WTC11 (cell line): ENCODE results near the gene ATP11A. TPM values are rescaled to one million over a fixed set of nuclear protein-coding genes. Genes with fewer than 3 reads are reported as not detected.

Experiments
- ATAC-seq: fragments of 200-7000 bp; cut with Tn5 transposase; 2 replicates; pipeline ENCODE4 v1.10.0; 2021; ENCODE audit warnings: mild to moderate bottlenecking, moderate library complexity
- CTCF ChIA-PET: fragments of 300-600 bp; sonication (Branson Sonifier 250); formaldehyde crosslinking; loops from one replicate; lab custom pipeline; 2021; ENCODE audit warnings: antibody characterized with exemption; lab: Charles Lee
- POLR2A ChIA-PET: fragments of 350-600 bp; sonication (Branson Sonifier 250); formaldehyde crosslinking; loops from one replicate; lab custom pipeline; 2021; ENCODE audit warnings: antibody characterized with exemption; lab: Charles Lee
- DNase-seq: peaks from one replicate; pipeline ENCODE4 v3.0.0; 2021; ENCODE audit warnings: low spot score
- H3K27ac Mint-ChIP-seq: 2 replicates; pipeline ENCODE4 v1.8.0; 2021; ENCODE audit warnings: mixed read lengths
- H3K27me3 Mint-ChIP-seq: 2 replicates; pipeline ENCODE4 v1.8.0; 2021; ENCODE audit warnings: low read depth, mild to moderate bottlenecking, moderate library complexity, mixed read lengths
- H3K36me3 Mint-ChIP-seq: 2 replicates; pipeline ENCODE4 v1.8.0; 2021; ENCODE audit warnings: mixed read lengths
- H3K4me1 Mint-ChIP-seq: 2 replicates; pipeline ENCODE4 v1.8.0; 2022; ENCODE audit warnings: mixed read lengths
- H3K4me3 Mint-ChIP-seq: 2 replicates; pipeline ENCODE4 v1.8.0; 2021; ENCODE audit warnings: mild to moderate bottlenecking, moderate library complexity, mixed read lengths
- H3K9me3 Mint-ChIP-seq: 2 replicates; pipeline ENCODE4 v1.8.0; 2021; ENCODE audit warnings: mixed read lengths
- ATF1 ChIP-seq: sonication (generic); formaldehyde crosslinking; IDR thresholded peaks from 2 replicates; pipeline ENCODE4 v1.8.1; 2023; ENCODE audit warnings: mild to moderate bottlenecking, moderate library complexity, missing genetic modification reagents
- CREB1 ChIP-seq: sonication (generic); formaldehyde crosslinking; IDR thresholded peaks from 2 replicates; pipeline ENCODE4 v1.8.0; 2023; ENCODE audit warnings: mild to moderate bottlenecking, missing genetic modification reagents
- ELF4 ChIP-seq: sonication (generic); formaldehyde crosslinking; IDR thresholded peaks from 2 replicates; pipeline ENCODE4 v1.8.1; 2022; ENCODE audit warnings: low read depth, mild to moderate bottlenecking, moderate library complexity, missing genetic modification reagents
- EMX1 ChIP-seq: fragments of 250-450 bp; sonication (Bioruptor Pico); IDR thresholded peaks from 2 replicates; pipeline ENCODE4 v1.8.0; 2021; ENCODE audit warnings: mild to moderate bottlenecking
- GABPB1 ChIP-seq: sonication (generic); formaldehyde crosslinking; IDR thresholded peaks from 2 replicates; pipeline ENCODE4 v1.8.1; 2023; ENCODE audit warnings: mild to moderate bottlenecking, missing genetic modification reagents
- GRHL2 ChIP-seq: fragments of 250-450 bp; sonication (Bioruptor Pico); IDR thresholded peaks from 2 replicates; pipeline ENCODE4 v1.8.0; 2022; ENCODE audit warnings: mild to moderate bottlenecking, moderate library complexity; ENCODE audit not compliant: insufficient replicate concordance, severe bottlenecking
- HMGA2 ChIP-seq: fragments of 250-450 bp; sonication (Bioruptor Pico); IDR thresholded peaks from 2 replicates; pipeline ENCODE4 v1.4.0; 2021; ENCODE audit warnings: mild to moderate bottlenecking, moderate library complexity
- IRF2 ChIP-seq: sonication (generic); formaldehyde crosslinking; IDR thresholded peaks from 2 replicates; pipeline ENCODE4 v1.8.0; 2022; ENCODE audit warnings: low read depth, missing genetic modification reagents, borderline replicate concordance
- MXD4 ChIP-seq: fragments of 250-450 bp; sonication (Bioruptor Pico); IDR thresholded peaks from 2 replicates; pipeline ENCODE4 v1.8.0; 2021; ENCODE audit warnings: mild to moderate bottlenecking, moderate library complexity, borderline replicate concordance
- NFATC4 ChIP-seq: fragments of 250-450 bp; sonication (Bioruptor Pico); IDR thresholded peaks from 2 replicates; pipeline ENCODE4 v1.9.0; 2021; ENCODE audit warnings: mild to moderate bottlenecking
- NFE2L1 ChIP-seq: sonication (generic); formaldehyde crosslinking; IDR thresholded peaks from 2 replicates; pipeline ENCODE4 v1.8.1; 2023; ENCODE audit warnings: missing genetic modification reagents
- NR1H2 ChIP-seq: sonication (generic); formaldehyde crosslinking; IDR thresholded peaks from 2 replicates; pipeline ENCODE4 v1.9.0; 2021; ENCODE audit warnings: mild to moderate bottlenecking, moderate library complexity, missing genetic modification reagents
- NR3C1 ChIP-seq: sonication (generic); formaldehyde crosslinking; conservative IDR thresholded peaks from 2 replicates; pipeline ENCODE4 v1.8.1; 2023; ENCODE audit warnings: low read depth, mild to moderate bottlenecking, missing genetic modification reagents
- PRRX2 ChIP-seq: fragments of 250-450 bp; sonication (Bioruptor Pico); IDR thresholded peaks from 2 replicates; pipeline ENCODE4 v1.8.0; 2021; ENCODE audit warnings: mild to moderate bottlenecking
- RORB ChIP-seq: fragments of 250-450 bp; sonication (Bioruptor Pico); IDR thresholded peaks from 2 replicates; pipeline ENCODE4 v1.9.0; 2021; ENCODE audit warnings: mild to moderate bottlenecking
- ZNF121 ChIP-seq: sonication (generic); formaldehyde crosslinking; IDR thresholded peaks from 2 replicates; pipeline ENCODE4 v1.8.0; 2023; ENCODE audit warnings: missing genetic modification reagents
- ZNF263 ChIP-seq: sonication (generic); formaldehyde crosslinking; IDR thresholded peaks from 2 replicates; pipeline ENCODE4 v1.8.1; 2022; ENCODE audit warnings: low read depth, mild to moderate bottlenecking, moderate library complexity, missing genetic modification reagents
- ZNF396 ChIP-seq: fragments of 250-450 bp; sonication (Bioruptor Pico); IDR thresholded peaks from 2 replicates; pipeline ENCODE4 v1.8.0; 2021; ENCODE audit warnings: mild to moderate bottlenecking, moderate library complexity, borderline replicate concordance
- ZNF423 ChIP-seq: fragments of 250-450 bp; sonication (Bioruptor Pico); IDR thresholded peaks from 2 replicates; pipeline ENCODE4 v2.1.2; 2022; ENCODE audit warnings: mild to moderate bottlenecking, moderate library complexity
- total RNA-seq: library from RNA; stranded (reverse); gene quantifications from 3 replicates; pipeline ENCODE4 v1.2.3, GENCODE V29; 2021
- TF ChIP-seq, protein P1 (sequence below): fragments of 250-450 bp; sonication (Bioruptor Pico); IDR thresholded peaks from 2 replicates; pipeline ENCODE4 v1.9.0; 2021; ENCODE audit warnings: mild to moderate bottlenecking, borderline replicate concordance
- TF ChIP-seq, protein P2 (sequence below): fragments of 200-600 bp; IDR thresholded peaks from 2 replicates; pipeline ENCODE4 v1.8.0; 2022; ENCODE audit warnings: antibody characterized with exemption
- TF ChIP-seq, protein P3 (sequence below): sonication (generic); formaldehyde crosslinking; conservative IDR thresholded peaks from 2 replicates; pipeline ENCODE4 v1.8.1; 2022; ENCODE audit warnings: mild to moderate bottlenecking, missing genetic modification reagents
- TF ChIP-seq, protein P4 (sequence below): fragments of 250-450 bp; sonication (Bioruptor Pico); IDR thresholded peaks from 2 replicates; pipeline ENCODE4 v1.9.0; 2021; ENCODE audit warnings: moderate library complexity, mild to moderate bottlenecking, inconsistent platforms, borderline replicate concordance
- TF ChIP-seq, protein P5 (sequence below): sonication (generic); formaldehyde crosslinking; IDR thresholded peaks from 2 replicates; pipeline ENCODE4 v1.8.1; 2022; ENCODE audit warnings: low read depth, missing genetic modification reagents, borderline replicate concordance

ATP11A gene
- total RNA-seq, 1 experiment from 2014 or later: 100 TPM

DNA sequence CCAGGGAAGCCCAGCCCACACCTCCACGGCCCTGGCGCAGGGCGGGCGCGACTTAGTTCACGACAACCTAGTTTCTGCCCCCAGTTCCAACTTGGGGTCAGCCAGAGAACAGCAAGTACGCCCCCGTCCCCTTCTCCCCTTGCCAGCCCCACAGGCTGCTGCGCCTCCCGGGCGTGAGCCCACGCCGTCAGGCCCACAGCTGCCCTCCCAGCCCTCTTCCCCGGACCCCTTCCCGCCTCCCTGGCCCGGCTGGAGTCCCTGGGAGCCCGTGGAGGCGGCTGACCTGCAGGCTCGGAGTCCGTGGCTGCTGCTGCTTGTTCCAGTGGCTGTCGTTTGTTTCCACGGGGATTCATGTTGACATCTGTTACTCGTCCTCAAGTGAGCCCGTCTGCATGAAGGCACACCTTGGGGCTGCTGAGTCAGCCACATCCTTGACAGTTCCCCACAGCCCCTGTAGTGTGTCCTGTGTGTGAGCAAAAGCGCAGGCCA is 86.0 kb downstream of the ATP11A start:
- Mint-ChIP-seq H3K36me3 (peaks cover 9% of the 10 kb centered on the region), H3K4me3 (no peak overlapping the region), H3K27ac (peak overlapping the region; percentile 96), H3K27me3 (no peaks in the 10 kb centered on the region), H3K4me1 (peaks cover 49% of the 10 kb centered on the region), H3K9me3 (peaks cover 2% of the 10 kb centered on the region; the same call in 1 of the 2 replicates)
- ChIA-PET CTCF (no interaction called here), POLR2A (no interaction called here)
- no peak for TF ChIP-seq RORB (CRISPR knock-in tag)
- TF ChIP-seq NFE2L1: no peak
- no peak for TF ChIP-seq PRRX2 (CRISPR knock-in tag)
- TF ChIP-seq MXD4 (CRISPR knock-in tag): no peak
- TF ChIP-seq, protein P1, sequence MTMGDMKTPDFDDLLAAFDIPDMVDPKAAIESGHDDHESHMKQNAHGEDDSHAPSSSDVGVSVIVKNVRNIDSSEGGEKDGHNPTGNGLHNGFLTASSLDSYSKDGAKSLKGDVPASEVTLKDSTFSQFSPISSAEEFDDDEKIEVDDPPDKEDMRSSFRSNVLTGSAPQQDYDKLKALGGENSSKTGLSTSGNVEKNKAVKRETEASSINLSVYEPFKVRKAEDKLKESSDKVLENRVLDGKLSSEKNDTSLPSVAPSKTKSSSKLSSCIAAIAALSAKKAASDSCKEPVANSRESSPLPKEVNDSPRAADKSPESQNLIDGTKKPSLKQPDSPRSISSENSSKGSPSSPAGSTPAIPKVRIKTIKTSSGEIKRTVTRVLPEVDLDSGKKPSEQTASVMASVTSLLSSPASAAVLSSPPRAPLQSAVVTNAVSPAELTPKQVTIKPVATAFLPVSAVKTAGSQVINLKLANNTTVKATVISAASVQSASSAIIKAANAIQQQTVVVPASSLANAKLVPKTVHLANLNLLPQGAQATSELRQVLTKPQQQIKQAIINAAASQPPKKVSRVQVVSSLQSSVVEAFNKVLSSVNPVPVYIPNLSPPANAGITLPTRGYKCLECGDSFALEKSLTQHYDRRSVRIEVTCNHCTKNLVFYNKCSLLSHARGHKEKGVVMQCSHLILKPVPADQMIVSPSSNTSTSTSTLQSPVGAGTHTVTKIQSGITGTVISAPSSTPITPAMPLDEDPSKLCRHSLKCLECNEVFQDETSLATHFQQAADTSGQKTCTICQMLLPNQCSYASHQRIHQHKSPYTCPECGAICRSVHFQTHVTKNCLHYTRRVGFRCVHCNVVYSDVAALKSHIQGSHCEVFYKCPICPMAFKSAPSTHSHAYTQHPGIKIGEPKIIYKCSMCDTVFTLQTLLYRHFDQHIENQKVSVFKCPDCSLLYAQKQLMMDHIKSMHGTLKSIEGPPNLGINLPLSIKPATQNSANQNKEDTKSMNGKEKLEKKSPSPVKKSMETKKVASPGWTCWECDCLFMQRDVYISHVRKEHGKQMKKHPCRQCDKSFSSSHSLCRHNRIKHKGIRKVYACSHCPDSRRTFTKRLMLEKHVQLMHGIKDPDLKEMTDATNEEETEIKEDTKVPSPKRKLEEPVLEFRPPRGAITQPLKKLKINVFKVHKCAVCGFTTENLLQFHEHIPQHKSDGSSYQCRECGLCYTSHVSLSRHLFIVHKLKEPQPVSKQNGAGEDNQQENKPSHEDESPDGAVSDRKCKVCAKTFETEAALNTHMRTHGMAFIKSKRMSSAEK (CRISPR knock-in tag): no peak
- no peak for TF ChIP-seq HMGA2
- TF ChIP-seq ATF1 (CRISPR knock-in tag): no peak
- TF ChIP-seq NFATC4: no peak
- ATAC-seq (no peak), DNase-seq (no peak)

DNA sequence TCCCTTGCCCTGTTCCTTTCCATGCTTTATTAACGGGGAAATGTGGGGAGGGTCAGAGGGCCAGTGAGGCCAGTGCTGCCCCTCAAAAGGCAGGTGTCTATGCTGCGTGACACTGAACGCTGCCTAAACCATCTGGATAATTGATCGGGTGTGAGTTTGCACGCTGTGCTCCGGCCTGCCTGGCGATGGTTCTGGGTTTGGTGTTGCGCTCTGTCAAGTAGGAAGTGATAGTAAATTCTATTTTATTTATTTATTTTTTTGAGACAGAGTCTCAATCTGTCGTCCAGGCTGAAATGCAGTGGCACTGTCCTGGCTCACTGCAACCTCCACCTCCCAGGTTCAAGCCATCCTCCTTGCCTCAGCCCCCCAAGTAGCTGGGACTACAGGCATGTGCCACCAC is 86.5 kb downstream of the ATP11A start:
- no peak for DNase-seq
- no peak overlapping the region for H3K4me3 Mint-ChIP-seq
- ChIA-PET CTCF (no interaction called here), POLR2A (no interaction called here)
- H3K27ac Mint-ChIP-seq: peak overlapping the region; percentile 96
- peaks cover 2% of the 10 kb centered on the region; the same call in 1 of the 2 replicates for H3K9me3 Mint-ChIP-seq
- ATAC-seq: no peak
- TF ChIP-seq, protein P2, sequence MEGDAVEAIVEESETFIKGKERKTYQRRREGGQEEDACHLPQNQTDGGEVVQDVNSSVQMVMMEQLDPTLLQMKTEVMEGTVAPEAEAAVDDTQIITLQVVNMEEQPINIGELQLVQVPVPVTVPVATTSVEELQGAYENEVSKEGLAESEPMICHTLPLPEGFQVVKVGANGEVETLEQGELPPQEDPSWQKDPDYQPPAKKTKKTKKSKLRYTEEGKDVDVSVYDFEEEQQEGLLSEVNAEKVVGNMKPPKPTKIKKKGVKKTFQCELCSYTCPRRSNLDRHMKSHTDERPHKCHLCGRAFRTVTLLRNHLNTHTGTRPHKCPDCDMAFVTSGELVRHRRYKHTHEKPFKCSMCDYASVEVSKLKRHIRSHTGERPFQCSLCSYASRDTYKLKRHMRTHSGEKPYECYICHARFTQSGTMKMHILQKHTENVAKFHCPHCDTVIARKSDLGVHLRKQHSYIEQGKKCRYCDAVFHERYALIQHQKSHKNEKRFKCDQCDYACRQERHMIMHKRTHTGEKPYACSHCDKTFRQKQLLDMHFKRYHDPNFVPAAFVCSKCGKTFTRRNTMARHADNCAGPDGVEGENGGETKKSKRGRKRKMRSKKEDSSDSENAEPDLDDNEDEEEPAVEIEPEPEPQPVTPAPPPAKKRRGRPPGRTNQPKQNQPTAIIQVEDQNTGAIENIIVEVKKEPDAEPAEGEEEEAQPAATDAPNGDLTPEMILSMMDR: no peak
- TF ChIP-seq GABPB1: no peak
- TF ChIP-seq ZNF396 (CRISPR knock-in tag): no peak
- TF ChIP-seq GRHL2: no peak
- TF ChIP-seq CREB1 (CRISPR knock-in tag): no peak
- TF ChIP-seq, protein P3, sequence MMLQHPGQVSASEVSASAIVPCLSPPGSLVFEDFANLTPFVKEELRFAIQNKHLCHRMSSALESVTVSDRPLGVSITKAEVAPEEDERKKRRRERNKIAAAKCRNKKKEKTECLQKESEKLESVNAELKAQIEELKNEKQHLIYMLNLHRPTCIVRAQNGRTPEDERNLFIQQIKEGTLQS (CRISPR knock-in tag): no peak
- no peak for TF ChIP-seq ZNF423
- no peak for TF ChIP-seq NR3C1 (CRISPR knock-in tag)
- no peak for TF ChIP-seq IRF2 (CRISPR knock-in tag)
- TF ChIP-seq ZNF121 (CRISPR knock-in tag): no peak
- TF ChIP-seq, protein P4, sequence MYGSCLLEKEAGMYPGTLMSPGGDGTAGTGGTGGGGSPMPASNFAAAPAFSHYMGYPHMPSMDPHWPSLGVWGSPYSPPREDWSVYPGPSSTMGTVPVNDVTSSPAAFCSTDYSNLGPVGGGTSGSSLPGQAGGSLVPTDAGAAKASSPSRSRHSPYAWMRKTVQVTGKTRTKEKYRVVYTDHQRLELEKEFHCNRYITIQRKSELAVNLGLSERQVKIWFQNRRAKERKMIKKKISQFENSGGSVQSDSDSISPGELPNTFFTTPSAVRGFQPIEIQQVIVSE (CRISPR knock-in tag): no peak
- no peak for TF ChIP-seq EMX1 (CRISPR knock-in tag)
- TF ChIP-seq, protein P5, sequence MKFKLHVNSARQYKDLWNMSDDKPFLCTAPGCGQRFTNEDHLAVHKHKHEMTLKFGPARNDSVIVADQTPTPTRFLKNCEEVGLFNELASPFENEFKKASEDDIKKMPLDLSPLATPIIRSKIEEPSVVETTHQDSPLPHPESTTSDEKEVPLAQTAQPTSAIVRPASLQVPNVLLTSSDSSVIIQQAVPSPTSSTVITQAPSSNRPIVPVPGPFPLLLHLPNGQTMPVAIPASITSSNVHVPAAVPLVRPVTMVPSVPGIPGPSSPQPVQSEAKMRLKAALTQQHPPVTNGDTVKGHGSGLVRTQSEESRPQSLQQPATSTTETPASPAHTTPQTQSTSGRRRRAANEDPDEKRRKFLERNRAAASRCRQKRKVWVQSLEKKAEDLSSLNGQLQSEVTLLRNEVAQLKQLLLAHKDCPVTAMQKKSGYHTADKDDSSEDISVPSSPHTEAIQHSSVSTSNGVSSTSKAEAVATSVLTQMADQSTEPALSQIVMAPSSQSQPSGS (CRISPR knock-in tag): no peak
- TF ChIP-seq ELF4 (CRISPR knock-in tag): no peak
- TF ChIP-seq NR1H2 (CRISPR knock-in tag): no peak
- TF ChIP-seq ZNF263: no peak
- H3K27me3 Mint-ChIP-seq: no peaks in the 10 kb centered on the region
- H3K36me3 Mint-ChIP-seq: peaks cover 9% of the 10 kb centered on the region
- peaks cover 49% of the 10 kb centered on the region for H3K4me1 Mint-ChIP-seq
